ENCODE measurements around the gene HIKESHI. TPM values are rescaled to one million over a fixed set of nuclear protein-coding genes. Genes with fewer than 3 reads are reported as not detected.
"Not testable (repeated sequence)": the region's sequence is repeated elsewhere in the genome, so short reads cannot be mapped to it uniquely, and the experiment has no call there.

The HIKESHI gene
- total and polyA plus RNA-seq, 2 experiments from 2014 or later, result 46.2 to 61.9 TPM

DNA sequence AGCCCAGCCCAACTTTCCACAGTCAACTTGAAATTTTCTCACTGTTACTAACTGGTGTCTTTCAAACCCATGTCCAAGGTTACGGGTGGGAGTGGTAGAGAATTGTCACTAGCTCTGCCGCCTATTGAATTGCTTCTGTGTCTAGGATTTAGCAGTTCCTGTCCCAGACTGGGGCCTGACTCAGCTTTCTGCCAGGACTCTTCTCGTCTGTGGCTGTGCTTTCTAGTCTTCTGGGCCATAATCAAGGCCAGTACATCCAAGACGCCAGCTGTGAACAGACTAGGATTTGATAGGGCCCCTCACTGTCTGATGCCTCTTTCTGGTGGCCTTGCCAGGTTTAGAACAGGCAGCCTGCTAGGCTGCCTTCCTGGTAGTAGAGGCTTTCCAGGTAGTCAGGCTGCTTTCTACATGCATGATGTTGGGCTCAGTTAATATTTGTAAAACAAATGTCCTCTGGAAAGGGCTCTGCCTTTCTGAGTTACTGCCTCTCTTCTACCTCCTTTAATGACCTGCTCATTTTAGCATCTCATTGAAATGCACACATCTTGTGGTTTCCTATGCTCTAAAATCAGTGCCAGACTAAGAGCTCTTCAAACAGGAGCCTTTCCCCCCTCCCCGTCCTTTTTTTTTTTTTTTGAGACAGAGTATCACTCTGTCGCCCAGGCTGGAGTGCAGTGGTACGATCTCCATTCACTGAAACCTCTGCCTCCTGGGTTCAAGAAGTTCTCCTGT, 13.1 kb upstream of the HIKESHI start:
- Histone ChIP-seq H4K20me1 (ENCODE audit: insufficient read depth, poor library complexity, severe bottlenecking) (no peaks in the 10 kb centered on the region), H3K4me1 (ENCODE audit: insufficient read depth) (no peaks in the 10 kb centered on the region), H3K9me3 (ENCODE audit: low read depth) (no peaks in the 10 kb centered on the region), H3K27me3 (no peaks in the 10 kb centered on the region), H3K4me3 (no peak overlapping the region), H3K27ac (no peak overlapping the region), H3K4me2 (no peak overlapping the region), H3K36me3 (replicated peaks; ENCODE audit: insufficient read depth, low read depth) (no peaks in the 10 kb centered on the region), H3K79me2 (no peaks in the 10 kb centered on the region), H2AFZ (no peak overlapping the region), H3K9me2 (replicated peaks; ENCODE audit: insufficient read depth) (no peaks in the 10 kb centered on the region)
- TF ChIP-seq, protein P1, sequence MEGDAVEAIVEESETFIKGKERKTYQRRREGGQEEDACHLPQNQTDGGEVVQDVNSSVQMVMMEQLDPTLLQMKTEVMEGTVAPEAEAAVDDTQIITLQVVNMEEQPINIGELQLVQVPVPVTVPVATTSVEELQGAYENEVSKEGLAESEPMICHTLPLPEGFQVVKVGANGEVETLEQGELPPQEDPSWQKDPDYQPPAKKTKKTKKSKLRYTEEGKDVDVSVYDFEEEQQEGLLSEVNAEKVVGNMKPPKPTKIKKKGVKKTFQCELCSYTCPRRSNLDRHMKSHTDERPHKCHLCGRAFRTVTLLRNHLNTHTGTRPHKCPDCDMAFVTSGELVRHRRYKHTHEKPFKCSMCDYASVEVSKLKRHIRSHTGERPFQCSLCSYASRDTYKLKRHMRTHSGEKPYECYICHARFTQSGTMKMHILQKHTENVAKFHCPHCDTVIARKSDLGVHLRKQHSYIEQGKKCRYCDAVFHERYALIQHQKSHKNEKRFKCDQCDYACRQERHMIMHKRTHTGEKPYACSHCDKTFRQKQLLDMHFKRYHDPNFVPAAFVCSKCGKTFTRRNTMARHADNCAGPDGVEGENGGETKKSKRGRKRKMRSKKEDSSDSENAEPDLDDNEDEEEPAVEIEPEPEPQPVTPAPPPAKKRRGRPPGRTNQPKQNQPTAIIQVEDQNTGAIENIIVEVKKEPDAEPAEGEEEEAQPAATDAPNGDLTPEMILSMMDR (IDR thresholded peaks at IDR 0.05; ENCODE audit: poor library complexity), result no peak
- no peak for DNase-seq (ENCODE audit: low spot score)
- 70% methylated on average over 7 of the region's 7 CpGs for WGBS (ENCODE audit: low lambda C conversion rate, missing lambda C conversion rate)

DNA sequence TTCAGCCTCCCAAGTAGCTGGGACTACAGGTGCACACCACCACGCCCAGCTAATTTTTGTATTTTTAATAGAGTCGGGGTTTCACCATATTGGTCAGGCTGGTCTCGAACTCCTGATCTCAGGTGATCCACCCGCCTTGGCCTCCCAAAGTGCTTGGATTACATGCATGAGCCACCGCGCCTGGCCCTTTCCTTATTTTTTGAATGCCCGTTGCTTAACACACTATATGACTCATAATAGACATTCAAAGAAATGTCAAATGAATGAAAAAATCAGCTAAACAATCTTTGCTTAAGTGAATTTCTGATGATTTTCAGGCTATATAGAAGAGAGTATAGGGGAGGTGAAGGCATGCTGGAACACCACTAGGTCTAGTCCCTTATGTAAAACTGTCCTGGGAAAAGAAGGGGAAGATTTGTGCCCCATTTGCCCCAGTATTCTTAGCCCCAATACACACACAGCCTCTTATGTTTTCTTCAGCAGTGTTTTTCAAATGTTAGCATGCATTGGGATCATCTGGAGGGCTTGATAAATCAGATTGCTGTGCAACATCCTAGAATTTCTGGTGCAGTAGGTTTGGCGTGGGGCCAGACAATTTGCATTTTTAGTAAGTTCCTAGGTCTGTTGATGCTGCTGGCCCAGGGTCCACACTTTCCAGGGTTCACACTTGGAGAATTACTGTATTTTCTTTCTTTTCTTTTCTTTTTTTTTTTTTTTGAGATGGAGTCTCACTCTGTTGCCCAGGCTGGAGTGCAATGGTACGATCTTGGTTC, 12.3 kb upstream of the HIKESHI start:
- not testable (repeated sequence) for H2AFZ ChIP-seq; H3K4me1 ChIP-seq (ENCODE audit: insufficient read depth); H3K36me3 ChIP-seq (replicated peaks; ENCODE audit: insufficient read depth, low read depth); H3K79me2 ChIP-seq; H3K4me3 ChIP-seq; DNase-seq (ENCODE audit: low spot score); H3K9me2 ChIP-seq (replicated peaks; ENCODE audit: insufficient read depth); H3K9me3 ChIP-seq (ENCODE audit: low read depth); H3K27me3 ChIP-seq; H3K4me2 ChIP-seq; H4K20me1 ChIP-seq (ENCODE audit: insufficient read depth, poor library complexity, severe bottlenecking); H3K27ac ChIP-seq
- WGBS (ENCODE audit: low lambda C conversion rate, missing lambda C conversion rate), result 96% methylated on average over 9 of the region's 9 CpGs

DNA sequence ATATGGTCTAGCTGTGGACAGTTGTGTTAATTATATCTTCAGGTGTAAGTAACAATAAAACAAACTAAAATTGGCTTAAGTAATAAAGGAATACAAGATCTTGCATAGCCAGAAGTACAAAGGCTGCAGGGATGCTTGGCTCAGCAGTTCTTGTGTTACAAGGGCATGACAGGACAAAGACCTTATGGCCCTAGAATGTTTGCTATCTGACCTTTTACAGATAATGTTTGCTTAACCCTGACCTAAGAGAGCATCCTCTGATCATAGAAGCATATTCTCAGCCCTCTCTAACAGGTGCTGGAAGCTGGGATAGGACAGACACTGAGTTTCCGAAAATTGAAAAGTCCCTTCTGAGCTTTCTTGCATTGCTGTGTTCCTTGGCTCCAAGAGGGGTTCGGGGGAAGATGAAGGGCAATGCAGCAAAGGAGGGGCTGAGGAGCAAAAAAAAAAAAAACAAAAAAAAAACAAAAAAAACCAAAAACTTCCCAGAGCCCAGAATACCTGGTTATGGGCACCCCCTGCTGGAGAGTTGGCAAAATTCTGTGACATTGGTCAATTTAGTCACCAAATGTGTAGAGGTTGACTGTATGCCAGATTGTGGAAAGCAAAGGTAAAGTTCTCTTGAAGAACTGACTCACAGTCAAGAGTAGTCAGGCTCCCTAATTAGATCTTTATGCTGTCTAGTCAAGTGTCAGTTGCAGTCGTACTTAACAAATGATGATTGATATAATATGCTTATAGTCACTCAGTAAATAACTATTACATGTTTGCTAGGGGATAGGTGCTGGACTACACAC, 10.4 kb upstream of the HIKESHI start:
- Histone ChIP-seq H4K20me1 (ENCODE audit: insufficient read depth, poor library complexity, severe bottlenecking) (no peaks in the 10 kb centered on the region), H3K9me3 (ENCODE audit: low read depth) (no peaks in the 10 kb centered on the region), H3K27ac (no peak overlapping the region), H3K79me2 (no peaks in the 10 kb centered on the region), H3K4me2 (no peak overlapping the region), H3K4me1 (ENCODE audit: insufficient read depth) (no peaks in the 10 kb centered on the region), H3K4me3 (no peak overlapping the region), H3K36me3 (replicated peaks; ENCODE audit: insufficient read depth, low read depth) (no peaks in the 10 kb centered on the region), H3K27me3 (no peaks in the 10 kb centered on the region), H3K9me2 (replicated peaks; ENCODE audit: insufficient read depth) (no peaks in the 10 kb centered on the region), H2AFZ (no peak overlapping the region)
- no peak for TF ChIP-seq EZH2 (IDR thresholded peaks at IDR 0.05; ENCODE audit: borderline replicate concordance)
- TF ChIP-seq, protein P1 (IDR thresholded peaks at IDR 0.05; ENCODE audit: poor library complexity), result peak; percentile 87
- 32% methylated on average over 3 of the region's 3 CpGs for WGBS (ENCODE audit: low lambda C conversion rate, missing lambda C conversion rate)
- DNase-seq (ENCODE audit: low spot score), result peak; percentile 64

DNA sequence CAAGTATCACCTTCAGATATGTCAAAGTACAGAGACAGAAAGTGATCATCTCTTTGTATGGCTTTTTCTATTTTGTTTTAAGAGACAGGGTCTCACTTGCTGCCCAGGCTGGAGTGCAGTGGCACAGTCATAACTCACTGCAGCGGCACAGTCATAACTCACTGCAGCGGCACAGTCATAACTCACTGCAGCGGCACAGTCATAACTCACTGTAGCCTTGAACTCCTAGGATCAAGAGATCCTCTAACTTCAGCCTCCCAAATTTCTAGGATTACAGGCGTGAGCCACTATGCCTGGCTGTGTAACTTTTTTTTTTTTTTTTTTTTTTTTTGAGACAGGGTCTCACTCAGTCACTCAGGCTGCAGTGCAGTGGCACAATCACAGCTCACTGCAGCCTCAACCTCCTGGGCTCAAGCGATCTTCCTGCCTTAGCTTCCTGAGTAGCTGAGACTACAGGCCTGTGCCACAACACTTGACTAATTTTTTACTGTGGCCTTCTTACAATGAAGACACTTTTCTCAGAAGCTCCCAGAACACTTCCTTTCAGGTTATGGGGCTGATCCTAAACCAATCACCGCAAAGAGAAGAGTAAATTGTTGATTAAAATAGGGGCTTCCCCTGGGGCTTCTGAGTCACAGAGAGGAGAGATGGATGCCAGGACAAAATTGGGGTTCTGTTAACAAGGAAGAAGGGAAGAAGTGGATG, 9.0 kb upstream of the HIKESHI start:
- H2AFZ ChIP-seq, result no peak overlapping the region
- TF ChIP-seq EZH2phosphoT487 (IDR thresholded peaks at IDR 0.05; ENCODE audit: low read depth, severe bottlenecking, unreplicated experiment), result no peak
- TF ChIP-seq, protein P1 (IDR thresholded peaks at IDR 0.05; ENCODE audit: poor library complexity), result no peak
- no peak for TF ChIP-seq EZH2 (IDR thresholded peaks at IDR 0.05; ENCODE audit: borderline replicate concordance)
- H3K4me3 ChIP-seq, result no peak overlapping the region
- no peaks in the 10 kb centered on the region for H3K36me3 ChIP-seq (replicated peaks; ENCODE audit: insufficient read depth, low read depth)
- H3K27ac ChIP-seq, result no peak overlapping the region
- no peaks in the 10 kb centered on the region for H3K9me3 ChIP-seq (ENCODE audit: low read depth)
- WGBS (ENCODE audit: low lambda C conversion rate, missing lambda C conversion rate), result 99% methylated on average over 6 of the region's 6 CpGs
- no peaks in the 10 kb centered on the region for H3K79me2 ChIP-seq
- no peaks in the 10 kb centered on the region for H3K4me1 ChIP-seq (ENCODE audit: insufficient read depth)
- no peak for DNase-seq (ENCODE audit: low spot score)
- no peaks in the 10 kb centered on the region for H3K27me3 ChIP-seq
- H3K4me2 ChIP-seq, result no peak overlapping the region
- no peaks in the 10 kb centered on the region for H3K9me2 ChIP-seq (replicated peaks; ENCODE audit: insufficient read depth)
- no peaks in the 10 kb centered on the region for H4K20me1 ChIP-seq (ENCODE audit: insufficient read depth, poor library complexity, severe bottlenecking)
